Fibroblast of lung (primary cell): ENCODE measurements around the gene DPM2. TPM values are rescaled to one million over a fixed set of nuclear protein-coding genes. Genes with fewer than 3 reads are reported as not detected.

Experiments used
- DNase-seq, 2 donors: peaks; one replicate each; pipeline versions ENCODE4 v3.0.0 to v3.0.0-alpha.2; 2010; ENCODE audit warnings: low read depth in 2 of 2
- H2AFZ ChIP-seq: 2 replicates; pipeline ENCODE4 v1.5.1; 2012; ENCODE audit warnings: low read length, control low read depth, inconsistent platforms
- H3K27ac ChIP-seq: 2 replicates; pipeline ENCODE4 v1.5.1; 2011; ENCODE audit warnings: low read length, control low read depth; ENCODE audit not compliant: insufficient read depth
- H3K27me3 ChIP-seq: 2 replicates; pipeline ENCODE4 v1.5.1; 2011; ENCODE audit warnings: mild to moderate bottlenecking, low read length; ENCODE audit not compliant: control insufficient read depth, insufficient read depth
- H3K36me3 ChIP-seq: 2 replicates; pipeline ENCODE4 v1.5.1; 2011; ENCODE audit warnings: low read length; ENCODE audit not compliant: control insufficient read depth, insufficient read depth
- H3K4me1 ChIP-seq: 2 replicates; pipeline ENCODE4 v1.5.1; 2011; ENCODE audit warnings: low read length; ENCODE audit not compliant: control insufficient read depth, insufficient read depth; ENCODE audit errors: extremely low read depth
- H3K4me2 ChIP-seq: 2 replicates; pipeline ENCODE4 v1.5.1; 2011; ENCODE audit warnings: low read length, control low read depth; ENCODE audit not compliant: insufficient read depth; ENCODE audit errors: extremely low read depth
- H3K4me3 ChIP-seq, 4 experiments: fragments of 200-600 bp in 1 of 4; sonication (generic) in 1 of 4; replicated peaks in 1 of 4; 2 replicates each; pipeline ENCODE4 v1.5.1; 2011 to 2016; ENCODE audit warnings: low read length in 4 of 4, low read depth in 3 of 4, mild to moderate bottlenecking in 3 of 4, control low read depth in 2 of 4, inconsistent platforms in 1 of 4, mixed read lengths in 1 of 4; ENCODE audit not compliant: insufficient read depth in 1 of 4; ENCODE audit errors: control extremely low read depth in 1 of 4
- H3K79me2 ChIP-seq: 2 replicates; pipeline ENCODE4 v1.5.1; 2012; ENCODE audit warnings: mild to moderate bottlenecking, low read length, inconsistent platforms; ENCODE audit not compliant: control insufficient read depth, insufficient read depth
- H3K9ac ChIP-seq: 2 replicates; pipeline ENCODE4 v1.5.1; 2011; ENCODE audit warnings: mild to moderate bottlenecking, low read length, control low read depth; ENCODE audit not compliant: insufficient read depth
- H3K9me3 ChIP-seq: 2 replicates; pipeline ENCODE4 v1.5.1; 2012; ENCODE audit warnings: low read depth, low read length; ENCODE audit not compliant: control insufficient read depth, insufficient read depth
- H4K20me1 ChIP-seq: 2 replicates; pipeline ENCODE4 v1.5.1; 2011; ENCODE audit warnings: low read length; ENCODE audit not compliant: control insufficient read depth, insufficient read depth; ENCODE audit errors: extremely low read depth
- CTCF ChIP-seq, 2 donors: IDR thresholded peaks in 1 of 2; conservative IDR thresholded peaks in 1 of 2; 1 replicate in 1 of 2; 2 replicates in 1 of 2; pipeline ENCODE4 v1.5.1; 2011 to 2012; ENCODE audit warnings: low read length in 2 of 2, control low read depth in 1 of 2, inconsistent platforms in 1 of 2, low read depth in 1 of 2, mild to moderate bottlenecking in 1 of 2
- EZH2 ChIP-seq: IDR thresholded peaks from 2 replicates; pipeline ENCODE4 v1.5.1; 2012; ENCODE audit warnings: low read length, control low read depth, mild to moderate bottlenecking; ENCODE audit errors: missing control alignments
- polyA plus RNA-seq, 2 donors: library from polyadenylated mRNA; depleted of rRNA in 1 of 2; stranded (reverse) in 1 of 2; unstranded in 1 of 2; fragments of >200 nt; gene quantifications; 2 replicates each; pipeline ENCODE4 v1.2.1, GENCODE V29; 2011 to 2012; ENCODE audit warnings: missing spikeins in 1 of 2
- total RNA-seq: library from RNA; depleted of rRNA; stranded (reverse); fragments of >200 nt; gene quantifications from 2 replicates; pipeline ENCODE4 v1.2.1, GENCODE V29; 2014

Gene DPM2
- total and polyA plus RNA-seq, 2 donors (not counting 1 experiment from before 2014, with no cell fraction given) = 11.7 to 24.1 TPM

GRCh38 chr9:127974769-127975261 lies 37.2 kb upstream of the DPM2 start:
- Histone ChIP-seq H3K4me2 (peak overlapping the region; percentile 27), H4K20me1 (no peaks in the 10 kb centered on the region), H3K27ac (no peak overlapping the region), H3K36me3 (no peaks in the 10 kb centered on the region), H3K79me2 (peaks cover 75% of the 10 kb centered on the region), H3K4me1 (peaks cover 27% of the 10 kb centered on the region), H2AFZ (no peak overlapping the region), H3K9me3 (no peaks in the 10 kb centered on the region), H3K9ac (no peak overlapping the region), H3K4me3 (no peak overlapping the region), H3K27me3 (no peaks in the 10 kb centered on the region)
- TF ChIP-seq EZH2 = no peak
- no peak for TF ChIP-seq CTCF (conservative IDR thresholded peaks at IDR 0.05 in 1 of 2, IDR thresholded peaks at IDR 0.05 in 1 of 2; ENCODE audit: low read depth in 1 of 2, low read length in 2 of 2)
- peak in 1 of 2 donors; percentile 27 for DNase-seq

GRCh38 chr9:127974001-127974768 lies 36.5 kb upstream of the DPM2 start:
- no peak overlapping the region for H3K9ac ChIP-seq

More at GRCh38 chr9:127974001-127974768, 36.5 kb upstream of the DPM2 start:
- H3K4me2 ChIP-seq = peak overlapping the region; percentile 27
- no peak for TF ChIP-seq EZH2
- no peak for TF ChIP-seq CTCF (conservative IDR thresholded peaks at IDR 0.05 in 1 of 2, IDR thresholded peaks at IDR 0.05 in 1 of 2; ENCODE audit: low read depth in 1 of 2, low read length in 2 of 2)
- peaks cover 71% of the 10 kb centered on the region for H3K79me2 ChIP-seq
- no peaks in the 10 kb centered on the region for H3K36me3 ChIP-seq
- H3K9me3 ChIP-seq = no peaks in the 10 kb centered on the region
- no peaks in the 10 kb centered on the region for H4K20me1 ChIP-seq
- H2AFZ ChIP-seq = no peak overlapping the region
- no peak for DNase-seq
- H3K27me3 ChIP-seq = no peaks in the 10 kb centered on the region
- no peak overlapping the region for H3K4me3 ChIP-seq
- peaks cover 33% of the 10 kb centered on the region for H3K4me1 ChIP-seq
- H3K27ac ChIP-seq = no peak overlapping the region
